Activated CD4-positive, alpha-beta T cell treated with anti-CD3 and anti-CD28 coated beads for 4 hours (primary cell): ENCODE data around the gene SEH1L.
"Not testable (repeated sequence)": the region's sequence is repeated elsewhere in the genome, so short reads cannot be mapped to it uniquely, and the experiment has no call there.

ENCODE experiments used
- DNase-seq, 2 donors: peaks; one replicate each; pipeline ENCODE4 v3.0.0-alpha.2; 2020

The SEH1L gene, protein sequence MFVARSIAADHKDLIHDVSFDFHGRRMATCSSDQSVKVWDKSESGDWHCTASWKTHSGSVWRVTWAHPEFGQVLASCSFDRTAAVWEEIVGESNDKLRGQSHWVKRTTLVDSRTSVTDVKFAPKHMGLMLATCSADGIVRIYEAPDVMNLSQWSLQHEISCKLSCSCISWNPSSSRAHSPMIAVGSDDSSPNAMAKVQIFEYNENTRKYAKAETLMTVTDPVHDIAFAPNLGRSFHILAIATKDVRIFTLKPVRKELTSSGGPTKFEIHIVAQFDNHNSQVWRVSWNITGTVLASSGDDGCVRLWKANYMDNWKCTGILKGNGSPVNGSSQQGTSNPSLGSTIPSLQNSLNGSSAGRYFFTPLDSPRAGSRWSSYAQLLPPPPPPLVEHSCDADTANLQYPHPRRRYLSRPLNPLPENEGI

GRCh38 chr18:12947285-12948049, at the start of gene SEH1L:
TSS of gene SEH1L (plus strand) at chr18:12948011. CDS start at chr18:12948122, 111 bp downstream.
- peak; percentile 99 to 100 for DNase-seq

DNA sequence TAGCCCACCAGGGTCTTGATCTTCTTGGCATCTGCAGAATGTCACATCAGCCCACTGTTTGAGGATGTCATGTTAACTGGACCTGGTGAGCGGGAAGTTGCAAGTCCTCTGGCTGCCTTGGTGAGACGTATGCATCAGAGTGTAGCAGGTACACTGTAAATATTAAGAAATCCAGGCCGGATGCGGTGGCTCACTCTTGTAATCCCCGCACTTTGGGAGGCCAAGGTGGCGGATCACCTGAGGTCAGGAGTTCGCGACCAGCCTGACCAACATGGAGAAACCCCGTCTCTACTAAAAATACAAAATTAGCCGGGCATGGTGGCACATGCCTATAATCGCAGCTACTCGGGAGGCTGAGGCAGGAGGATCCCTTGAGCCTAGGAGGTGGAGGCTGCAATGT, 46.6 kb upstream of the SEH1L start:
- not testable (repeated sequence) for DNase-seq

DNA sequence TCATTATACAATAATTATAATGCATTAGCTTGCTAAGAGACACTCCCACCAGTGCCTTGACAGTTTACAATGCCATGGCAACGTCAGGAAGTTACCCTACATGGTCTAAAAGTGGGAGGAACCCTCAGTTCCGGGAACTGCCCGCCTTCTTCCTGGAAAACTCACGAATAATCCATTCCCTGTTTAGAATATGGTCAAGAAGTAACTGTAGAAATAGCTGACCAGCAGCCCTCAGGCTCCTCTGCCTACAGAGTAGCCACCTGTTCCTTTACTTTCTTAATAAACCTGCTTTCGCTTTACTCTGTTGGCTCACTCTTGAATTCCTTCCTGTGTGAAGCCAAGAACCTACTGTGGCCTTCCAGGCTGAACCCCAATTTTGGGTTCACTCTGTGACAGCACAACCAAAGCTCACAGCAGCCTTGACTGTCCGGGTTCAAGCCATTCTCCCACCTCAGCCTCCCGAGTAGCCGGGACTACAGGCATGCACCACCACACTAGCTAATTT, 43.7 kb upstream of the SEH1L start:
- peak; percentile 49 to 58 for DNase-seq

DNA sequence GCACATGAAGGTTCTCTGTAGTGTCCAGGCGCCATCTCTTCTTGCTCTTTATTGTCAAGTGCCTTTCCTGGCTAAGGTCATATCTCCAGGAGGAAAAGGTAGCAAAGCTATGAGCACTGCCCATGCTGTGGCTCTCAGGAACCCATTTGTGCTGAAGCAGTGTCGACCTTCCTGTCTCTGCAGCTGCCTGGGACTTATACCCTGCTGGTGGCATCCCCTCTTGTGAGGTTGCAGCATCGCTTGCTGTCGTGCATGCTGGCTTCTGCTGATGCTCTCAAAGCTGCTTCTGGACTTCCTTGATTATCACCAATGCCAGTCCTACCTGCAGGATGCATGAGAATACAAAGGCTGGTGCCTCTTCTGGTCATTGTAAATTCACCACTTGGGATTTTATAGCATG, 41.7 kb upstream of the SEH1L start:
- DNase-seq, result no peak

DNA sequence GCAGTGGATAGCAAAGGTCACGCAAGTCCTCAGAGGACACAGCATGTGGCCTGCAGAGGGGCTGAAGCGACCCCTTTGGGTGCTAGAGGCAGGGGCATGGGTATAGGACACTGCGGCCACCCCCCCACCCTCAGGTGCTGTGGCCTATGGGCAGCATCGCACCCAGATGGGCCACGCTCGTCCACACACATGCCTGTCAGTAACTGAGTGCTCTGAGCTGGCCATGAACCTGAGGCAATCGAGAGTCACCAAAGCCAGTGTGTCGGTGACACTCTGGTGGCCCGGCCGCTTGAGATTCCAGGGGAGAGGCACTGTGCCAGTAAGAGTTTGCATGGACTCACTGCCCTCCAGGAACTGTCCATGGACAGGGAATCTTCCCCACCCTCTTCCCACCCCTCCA, 41.0 kb upstream of the SEH1L start:
- no peak for DNase-seq

DNA sequence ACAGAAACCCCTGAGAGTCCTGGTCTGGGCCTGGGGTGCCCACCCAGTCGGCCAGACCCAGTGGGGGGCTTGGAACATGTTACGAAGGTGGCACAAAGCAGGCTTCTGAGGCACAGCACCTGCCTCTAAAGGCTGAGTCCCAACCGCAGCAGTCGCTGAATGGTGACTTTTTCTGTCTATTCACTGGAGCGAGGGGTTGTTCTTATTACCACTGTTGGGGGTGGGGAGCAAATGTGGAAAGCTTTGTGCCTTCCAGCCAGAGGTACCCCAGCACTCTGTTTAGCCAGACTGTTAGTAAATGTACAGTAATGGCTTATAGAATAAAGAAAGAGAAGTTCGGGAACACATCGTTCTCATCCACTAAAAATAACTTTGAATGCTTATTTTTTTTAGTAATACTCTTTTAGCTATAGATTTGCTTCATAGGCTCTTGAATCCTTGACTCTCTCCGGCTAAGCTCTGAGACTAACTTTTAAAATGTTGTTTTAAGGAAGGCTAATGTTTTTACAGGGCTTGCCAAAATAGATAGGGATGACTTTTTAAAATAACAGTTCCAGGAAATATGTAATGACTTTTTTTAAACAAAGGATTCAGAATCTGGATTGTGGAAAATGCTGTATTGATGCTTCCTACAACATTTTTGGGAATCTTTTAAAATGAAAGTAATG, 40.4 kb upstream of the SEH1L start:
- DNase-seq, result no peak

GRCh38 chr18:12908706-12909105, 39.1 kb upstream of the SEH1L start:
- DNase-seq, result no peak

- peak; percentile 38 to 56 for DNase-seq
Observed at GRCh38 chr18:12911025-12911928, 36.5 kb upstream of the SEH1L start.

DNA sequence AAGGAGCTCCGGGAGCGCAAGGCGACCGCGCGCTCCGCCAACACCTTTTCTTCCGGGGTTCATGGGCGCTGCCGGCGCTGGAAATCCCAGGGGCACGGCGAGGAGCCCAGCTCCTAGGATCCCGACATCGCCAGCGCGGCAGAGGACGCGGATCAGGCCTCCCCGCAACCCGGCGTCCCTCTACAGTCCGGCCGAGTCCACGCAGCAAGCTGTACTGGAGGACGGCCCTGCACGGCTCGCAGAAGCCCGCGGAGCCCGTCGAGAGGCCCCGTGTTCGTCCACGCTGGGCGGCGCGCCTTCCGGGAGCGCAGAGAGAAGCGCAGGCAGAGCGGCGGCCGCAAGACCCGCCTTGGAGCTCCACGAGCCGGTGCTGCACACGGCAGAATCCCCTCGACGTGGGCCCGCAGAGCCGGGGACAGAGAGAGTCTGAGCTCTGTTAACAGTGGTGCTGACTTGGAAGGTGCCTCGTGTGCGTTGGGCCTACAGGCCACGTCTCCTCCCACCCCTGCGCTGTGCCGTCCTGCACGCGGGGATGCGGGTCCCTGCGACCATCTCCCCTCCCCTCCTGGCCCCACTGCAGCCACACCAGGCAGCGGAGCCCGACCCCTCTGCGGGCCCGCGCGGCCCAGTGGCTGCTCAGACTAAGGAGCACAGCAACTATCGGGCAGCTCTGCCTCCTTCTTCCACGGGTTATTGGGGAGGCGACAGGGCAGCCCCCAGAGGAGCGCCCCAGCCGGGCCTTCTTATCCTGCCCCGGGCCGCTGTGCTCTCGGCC, 35.7 kb upstream of the SEH1L start:
- DNase-seq, result no peak

- peak in 1 of 2 donors; percentile 9 for DNase-seq
Observed at GRCh38 chr18:12921178-12921577, 26.6 kb upstream of the SEH1L start.

DNA sequence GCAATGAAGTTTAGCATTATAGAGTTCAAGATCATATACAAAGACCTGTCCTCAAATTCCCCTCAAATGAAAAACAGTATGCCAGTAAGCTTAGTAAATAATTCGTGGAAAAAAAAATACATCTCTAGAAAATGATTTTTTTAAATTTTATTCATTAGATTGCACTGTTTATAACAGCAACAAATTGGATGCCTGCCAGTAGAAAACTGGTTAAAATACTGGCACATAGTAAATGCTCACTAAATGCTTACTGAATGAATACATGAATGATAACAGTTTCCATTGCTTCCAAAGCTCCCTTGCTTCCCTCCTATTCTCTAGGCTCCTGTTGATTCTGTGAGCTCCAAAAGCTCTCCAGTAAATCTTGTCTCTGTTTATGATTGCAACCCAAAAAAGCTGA, 25.5 kb upstream of the SEH1L start:
- no peak for DNase-seq

- no peak for DNase-seq
Observed at GRCh38 chr18:12924616-12925015, 23.2 kb upstream of the SEH1L start.

DNA sequence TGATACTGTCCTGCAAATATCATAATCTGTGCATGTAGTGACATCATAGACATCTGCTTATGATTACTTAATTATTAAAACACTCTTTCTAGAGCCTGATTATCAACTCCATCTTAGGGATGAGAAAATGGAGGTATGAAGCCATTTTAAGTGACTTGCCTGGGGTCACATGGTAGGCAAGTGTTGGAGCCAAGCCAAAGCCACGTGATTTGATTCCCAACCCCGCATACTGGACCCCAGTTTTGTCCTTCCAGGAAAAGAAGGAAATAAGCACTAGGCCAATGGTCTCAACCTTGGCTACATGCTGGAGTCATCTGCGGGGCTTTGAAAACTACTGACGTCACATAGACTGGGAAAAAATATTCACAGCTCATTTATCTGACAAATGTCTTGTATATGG, 19.6 kb upstream of the SEH1L start:
- no peak for DNase-seq

DNA sequence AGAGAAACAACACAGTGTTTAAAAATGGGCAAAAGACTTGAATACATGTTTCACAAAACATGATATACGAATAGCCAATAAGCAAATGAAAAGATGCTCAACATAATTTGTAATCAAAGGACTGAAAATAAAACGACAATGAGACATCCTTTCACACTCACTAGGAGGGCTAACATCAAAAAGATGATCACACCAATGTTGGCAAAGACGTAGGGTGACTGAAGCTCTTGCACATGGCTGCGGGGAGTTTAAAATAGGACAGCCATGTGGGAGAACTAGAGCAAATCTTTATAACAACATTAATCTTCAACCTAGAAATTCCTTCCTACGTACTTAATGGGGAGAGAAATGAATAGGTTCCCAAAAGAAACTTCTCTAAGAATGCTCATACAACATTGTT, 19.2 kb upstream of the SEH1L start:
- DNase-seq, result no peak

- DNase-seq, result no peak
Observed at GRCh38 chr18:12929477-12930083, 18.2 kb upstream of the SEH1L start.

GRCh38 chr18:12930376-12930775, 17.4 kb upstream of the SEH1L start:
- no peak for DNase-seq

DNA sequence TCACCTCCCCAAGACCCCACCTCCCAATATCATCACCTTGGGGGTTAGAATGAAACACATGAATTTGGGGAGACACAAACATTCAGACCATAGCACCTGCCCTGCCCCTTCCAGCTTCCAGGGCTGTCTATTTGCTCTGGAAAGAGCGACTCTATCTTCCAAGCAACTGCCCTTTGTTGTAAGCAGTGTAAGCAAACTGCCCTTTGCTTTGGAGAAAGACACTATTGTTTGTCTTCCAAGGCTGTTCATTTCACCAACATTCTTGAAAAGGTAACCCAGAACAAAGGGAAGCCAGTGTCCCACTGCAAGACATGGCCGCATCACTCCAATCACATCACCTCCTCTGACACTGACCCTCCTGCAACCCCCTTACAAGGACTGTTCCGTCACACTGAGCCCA, 16.9 kb upstream of the SEH1L start:
- DNase-seq, result no peak

DNA sequence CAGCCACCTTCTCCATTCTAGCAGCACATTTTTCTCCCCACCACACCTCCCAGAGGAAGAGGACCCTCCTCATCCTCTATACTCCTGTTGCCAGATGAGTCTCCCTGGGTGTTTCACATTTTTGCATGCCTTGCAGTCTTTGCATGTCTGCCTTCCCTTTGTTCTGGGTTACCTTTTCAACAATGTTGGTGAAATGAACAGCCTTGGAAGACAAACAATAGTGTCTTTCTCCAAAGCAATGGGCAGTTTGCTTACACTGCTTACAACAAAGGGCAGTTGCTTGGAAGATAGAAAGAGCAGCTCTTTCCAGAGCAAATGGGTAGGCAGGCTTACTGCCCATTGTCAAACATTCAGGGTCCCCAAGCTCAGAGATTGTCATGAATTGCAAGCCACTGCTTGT, 14.5 kb upstream of the SEH1L start:
- DNase-seq, result no peak

- peak; percentile 74 to 82 for DNase-seq
Observed at GRCh38 chr18:12934454-12935071, 13.2 kb upstream of the SEH1L start.

GRCh38 chr18:12939162-12939561, 8.6 kb upstream of the SEH1L start:
- DNase-seq, result no peak

DNA sequence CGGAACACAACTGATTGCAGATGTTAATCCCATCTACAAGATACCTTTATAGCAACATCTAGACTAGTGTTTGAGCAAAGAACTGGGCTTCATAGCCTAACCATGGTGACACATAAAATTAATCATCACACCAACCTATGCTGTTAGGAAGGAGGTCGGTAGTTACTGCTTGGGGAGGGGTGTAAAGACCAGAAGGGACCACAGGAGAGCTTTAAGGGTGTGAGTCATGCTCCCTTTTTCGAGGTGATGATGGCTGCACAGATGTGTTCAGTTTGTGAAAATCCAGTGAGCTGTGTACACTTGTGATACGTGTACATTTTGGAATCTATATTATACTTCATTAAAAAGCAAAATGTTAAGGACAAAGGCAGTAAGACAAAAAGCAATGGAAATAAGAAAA, 4.6 kb upstream of the SEH1L start:
- DNase-seq, result no peak
